HT-29 (cell line): ENCODE data around the gene FHIT. TPM values are rescaled to one million over a fixed set of nuclear protein-coding genes. Genes with fewer than 3 reads are reported as not detected.

Source experiments
- DNase-seq: peaks from one replicate; pipeline ENCODE4 v3.0.0-alpha.2; 2015; ENCODE audit warnings: low spot score
- total RNA-seq: library from RNA; depleted of rRNA; stranded (reverse); fragments of >200 nt; shearing (Covaris generic); gene quantifications from 2 replicates; pipeline ENCODE4 v1.2.3, GENCODE V29; 2014

FHIT gene
- total RNA-seq, 1 experiment from 2014 or later, result not detected

- DNase-seq, result no peak
These were observed 1115.8 kb downstream of the FHIT start for GRCh38 chr3:60135474-60135873.

GRCh38 chr3:60133269-60134162 is 1117.7 kb downstream of the FHIT start:
- DNase-seq, result no peak

- no peak for DNase-seq
These were observed 1119.6 kb downstream of the FHIT start for GRCh38 chr3:60131618-60132017.

GRCh38 chr3:60126511-60127304 is 1124.5 kb downstream of the FHIT start:
- DNase-seq, result no peak

- no peak for DNase-seq
These were observed 1125.6 kb downstream of the FHIT start for GRCh38 chr3:60125686-60126085.

- no peak for DNase-seq
These were observed 1131.0 kb downstream of the FHIT start for GRCh38 chr3:60120245-60120644.

- DNase-seq, result no peak
These were observed 1137.1 kb downstream of the FHIT start for GRCh38 chr3:60114191-60114590.

- no peak for DNase-seq
These were observed 1144.0 kb downstream of the FHIT start for GRCh38 chr3:60107275-60107674.

- no peak for DNase-seq
These were observed 1149.1 kb downstream of the FHIT start for GRCh38 chr3:60102154-60102553.

GRCh38 chr3:60101621-60102020 is 1149.6 kb downstream of the FHIT start:
- no peak for DNase-seq

- DNase-seq, result no peak
These were observed 1154.8 kb downstream of the FHIT start for GRCh38 chr3:60096403-60096802.

- DNase-seq, result no peak
These were observed 1155.3 kb downstream of the FHIT start for GRCh38 chr3:60095930-60096329.

- DNase-seq, result no peak
These were observed 1155.7 kb downstream of the FHIT start for GRCh38 chr3:60095516-60095915.

- DNase-seq, result no peak
These were observed 1156.8 kb downstream of the FHIT start for GRCh38 chr3:60094392-60094947.

GRCh38 chr3:60090548-60090947 is 1160.7 kb downstream of the FHIT start:
- DNase-seq, result no peak

GRCh38 chr3:60086811-60087210 is 1164.4 kb downstream of the FHIT start:
- no peak for DNase-seq

- no peak for DNase-seq
These were observed 1165.6 kb downstream of the FHIT start for GRCh38 chr3:60085649-60086048.

- DNase-seq, result no peak
These were observed 1169.7 kb downstream of the FHIT start for GRCh38 chr3:60081381-60082095.

- DNase-seq, result no peak
These were observed 1170.6 kb downstream of the FHIT start for GRCh38 chr3:60080648-60081047.

GRCh38 chr3:60079076-60079475 is 1172.2 kb downstream of the FHIT start:
- no peak for DNase-seq

- no peak for DNase-seq
These were observed 1174.9 kb downstream of the FHIT start for GRCh38 chr3:60076331-60076730.

- DNase-seq, result no peak
These were observed 1177.3 kb downstream of the FHIT start for GRCh38 chr3:60073942-60074341.
